ENCODE data around the gene FASTKD1.
"Not testable (repeated sequence)": the region's sequence is repeated elsewhere in the genome, so short reads cannot be mapped to it uniquely, and the experiment has no call there.

GRCh38 chr2:169570752-169571151 lies 2.9 kb downstream of the FASTKD1 start:
- TF ChIP-seq CTCF, POLR2A (IDR thresholded peaks at IDR 0.05): not testable (repeated sequence)

Data from Peyer's patch (tissue), 4 donors.